Esophagus (tissue), 2 donors: ENCODE data around the gene TESPA1. TPM values are rescaled to one million over a fixed set of nuclear protein-coding genes. Genes with fewer than 3 reads are reported as not detected.

Experiments used
- H3K27ac ChIP-seq, 2 donors: one replicate each; pipeline ENCODE4 v1.5.1; 2013; ENCODE audit warnings: low read depth in 2 of 2, mild to moderate bottlenecking in 2 of 2, inconsistent platforms in 1 of 2, low read length in 1 of 2, moderate library complexity in 1 of 2
- H3K27me3 ChIP-seq, 2 donors: one replicate each; pipeline ENCODE4 v1.6.1; 2013; ENCODE audit warnings: low read length in 2 of 2, control low read depth in 1 of 2, mild to moderate bottlenecking in 1 of 2; ENCODE audit not compliant: insufficient read depth in 2 of 2, control insufficient read depth in 1 of 2
- H3K36me3 ChIP-seq, 2 donors: one replicate each; pipeline ENCODE4 v1.6.1; 2013; ENCODE audit warnings: low read length in 1 of 2; ENCODE audit not compliant: control insufficient read depth in 2 of 2, insufficient read depth in 2 of 2
- H3K4me1 ChIP-seq, 2 donors: one replicate each; pipeline ENCODE4 v1.6.1; 2013; ENCODE audit warnings: low read length in 1 of 2; ENCODE audit not compliant: control insufficient read depth in 2 of 2, insufficient read depth in 2 of 2
- H3K4me3 ChIP-seq, 2 donors: one replicate each; pipeline ENCODE4 v1.5.1; 2013; ENCODE audit warnings: low read length in 2 of 2, mild to moderate bottlenecking in 2 of 2, low read depth in 1 of 2, moderate library complexity in 1 of 2
- H3K9me3 ChIP-seq, 2 donors: one replicate each; pipeline ENCODE4 v1.6.1; 2013; ENCODE audit warnings: mild to moderate bottlenecking in 2 of 2, low read depth in 1 of 2, low read length in 1 of 2, moderate library complexity in 1 of 2; ENCODE audit not compliant: control insufficient read depth in 2 of 2, insufficient read depth in 1 of 2
- WGBS, 2 donors: extraction: QIAGEN DNeasy Blood & Tissue Kit; methylation state at CpG; one replicate each; pipeline ENCODE4 v1.1.7; 2013; 5-methylcytosine and 5-hydroxymethylcytosine counted together
- polyA plus RNA-seq, 2 donors: library from polyadenylated mRNA; stranded (reverse); fragments of 200-250 nt; gene quantifications; one replicate each; pipeline ENCODE4 v1.2.3, GENCODE V29; 2013
- donor health status: healthy with polysubstance abuse.
- donor health status: Bipolar disorder and iron deficiency.

The TESPA1 gene
- polyA plus RNA-seq, 2 donors = 0.26 to 0.32 TPM

GRCh38 chr12:54970741-54971140, 13.8 kb downstream of the TESPA1 start:
- 60 to 68% methylated on average over 3 of the region's 3 CpGs for WGBS, 2 donors
- H3K9me3 ChIP-seq = no peaks in the 10 kb centered on the region
- H3K36me3 ChIP-seq = no peaks in the 10 kb centered on the region

GRCh38 chr12:54968181-54968730, 16.3 kb downstream of the TESPA1 start:
- Histone ChIP-seq H3K4me3 (no peak overlapping the region), H3K36me3 (no peaks in the 10 kb centered on the region), H3K27me3 (no peaks in the 10 kb centered on the region), H3K4me1 (no peaks in the 10 kb centered on the region), H3K9me3 (no peaks in the 10 kb centered on the region), H3K27ac (no peak overlapping the region)
- 62 to 73% methylated on average over 4 of the region's 4 CpGs for WGBS, 2 donors

More at GRCh38 chr12:54970741-54971140, 13.8 kb downstream of the TESPA1 start:
- H3K4me3 ChIP-seq = no peak overlapping the region
- no peak overlapping the region for H3K27ac ChIP-seq
- H3K4me1 ChIP-seq = no peaks in the 10 kb centered on the region
- H3K27me3 ChIP-seq = no peaks in the 10 kb centered on the region

GRCh38 chr12:54967461-54967860, 17.1 kb downstream of the TESPA1 start:
- Histone ChIP-seq H3K9me3 (no peaks in the 10 kb centered on the region), H3K27ac (no peak overlapping the region), H3K27me3 (no peaks in the 10 kb centered on the region), H3K4me3 (no peak overlapping the region), H3K4me1 (no peaks in the 10 kb centered on the region), H3K36me3 (no peaks in the 10 kb centered on the region)
- WGBS, 2 donors = 21 to 25% methylated on average over 2 of the region's 2 CpGs

- no peaks in the 10 kb centered on the region for H3K27me3 ChIP-seq
- H3K27ac ChIP-seq = no peak overlapping the region
- no peaks in the 10 kb centered on the region for H3K36me3 ChIP-seq
- H3K9me3 ChIP-seq = no peaks in the 10 kb centered on the region
- 83 to 86% methylated on average over 4 of the region's 4 CpGs for WGBS, 2 donors
- H3K4me3 ChIP-seq = no peak overlapping the region
- no peaks in the 10 kb centered on the region for H3K4me1 ChIP-seq
These were observed 23.4 kb downstream of the TESPA1 start for GRCh38 chr12:54961190-54961589.

- Histone ChIP-seq H3K4me3 (no peak overlapping the region), H3K27ac (no peak overlapping the region), H3K9me3 (no peaks in the 10 kb centered on the region), H3K36me3 (no peaks in the 10 kb centered on the region), H3K4me1 (no peaks in the 10 kb centered on the region), H3K27me3 (no peaks in the 10 kb centered on the region)
- 54 to 57% methylated on average over 10 of the region's 10 CpGs for WGBS, 2 donors
These were observed 25.1 kb downstream of the TESPA1 start for GRCh38 chr12:54959291-54960018.

GRCh38 chr12:54958048-54958658, 26.4 kb downstream of the TESPA1 start:
- no peaks in the 10 kb centered on the region for H3K36me3 ChIP-seq
- WGBS, 2 donors = 94 to 96% methylated on average over 3 of the region's 3 CpGs
- no peak overlapping the region for H3K4me3 ChIP-seq

GRCh38 chr12:54956818-54957641, 27.5 kb downstream of the TESPA1 start:
- H3K27me3 ChIP-seq = no peaks in the 10 kb centered on the region
- no peak overlapping the region for H3K27ac ChIP-seq
- no peaks in the 10 kb centered on the region for H3K36me3 ChIP-seq
- no peak overlapping the region for H3K4me3 ChIP-seq
- WGBS, 2 donors = 76 to 80% methylated on average over 10 of the region's 10 CpGs
- H3K9me3 ChIP-seq = no peaks in the 10 kb centered on the region
- H3K4me1 ChIP-seq = no peaks in the 10 kb centered on the region

More at GRCh38 chr12:54958048-54958658, 26.4 kb downstream of the TESPA1 start:
- H3K4me1 ChIP-seq = no peaks in the 10 kb centered on the region
- H3K27me3 ChIP-seq = no peaks in the 10 kb centered on the region
- no peak overlapping the region for H3K27ac ChIP-seq
- H3K9me3 ChIP-seq = no peaks in the 10 kb centered on the region

- Histone ChIP-seq H3K4me3 (no peak overlapping the region), H3K4me1 (no peaks in the 10 kb centered on the region), H3K27me3 (no peaks in the 10 kb centered on the region), H3K27ac (no peak overlapping the region), H3K9me3 (no peaks in the 10 kb centered on the region), H3K36me3 (no peaks in the 10 kb centered on the region)
- 59 to 69% methylated on average over 5 of the region's 5 CpGs for WGBS, 2 donors
These were observed 28.2 kb downstream of the TESPA1 start for GRCh38 chr12:54956322-54956721.

- H3K36me3 ChIP-seq = no peaks in the 10 kb centered on the region
- WGBS, 2 donors = 87 to 92% methylated on average over 3 of the region's 3 CpGs
- H3K4me3 ChIP-seq = no peak overlapping the region
- no peak overlapping the region for H3K27ac ChIP-seq
- H3K27me3 ChIP-seq = no peaks in the 10 kb centered on the region
- H3K4me1 ChIP-seq = no peaks in the 10 kb centered on the region
- H3K9me3 ChIP-seq = no peaks in the 10 kb centered on the region
These were observed 29.8 kb downstream of the TESPA1 start for GRCh38 chr12:54954801-54955200.
